Measurements from ENCODE around the gene SSR2.

SSR2 gene

GRCh38 chr1:156012051-156012817 lies 8.5 kb downstream of the SSR2 start:
- H3K36me3 ChIP-seq (replicated peaks in 1 of 2; ENCODE audit: control insufficient read depth in 2 of 2, insufficient read depth in 2 of 2, low read length in 2 of 2) = peaks cover 31 to 90% of the 10 kb centered on the region in 2 donors
- no peak overlapping the region for H3K4me3 ChIP-seq (ENCODE audit: low read length in 2 of 2)
- H2BK120ac ChIP-seq (ENCODE audit: low read depth, low read length) = no peak overlapping the region
- H3K79me1 ChIP-seq (ENCODE audit: low read depth, low read length) = no peaks in the 10 kb centered on the region
- H3K27ac ChIP-seq (replicated peaks; ENCODE audit: low read length) = no peak overlapping the region
- no peak overlapping the region for H2BK5ac ChIP-seq (ENCODE audit: low read length)
- H2AFZ ChIP-seq (ENCODE audit: low read length) = no peak overlapping the region
- H3K23ac ChIP-seq (ENCODE audit: low read depth, low read length, poor library complexity) = no peak overlapping the region
- H4K91ac ChIP-seq (ENCODE audit: low read depth, low read length, poor library complexity) = no peak overlapping the region
- no peak for DNase-seq (ENCODE audit: low spot score)
- no peak overlapping the region for H3K4me2 ChIP-seq (ENCODE audit: insufficient read depth, low read length, poor library complexity, severe bottlenecking)
- no peak overlapping the region for H3K14ac ChIP-seq (ENCODE audit: low read length)
- no peak overlapping the region for H3K4ac ChIP-seq (ENCODE audit: low read length)
- no CpG with 5 or more reads among the region's 4 CpGs for WGBS, 2 donors (ENCODE audit: extremely low coverage in 2 of 2, insufficient read length in 2 of 2, insufficient replicate concordance in 1 of 2)
- H2AK5ac ChIP-seq (ENCODE audit: low read depth, low read length) = no peak overlapping the region
- H3K9me3 ChIP-seq (replicated peaks in 1 of 2; ENCODE audit: control insufficient read depth in 2 of 2, insufficient read depth in 1 of 2, low read depth in 1 of 2, low read length in 2 of 2) = peaks cover 0 to 4% of the 10 kb centered on the region in 2 donors
- H2BK12ac ChIP-seq (ENCODE audit: low read length) = no peak overlapping the region
- no peak overlapping the region for H2BK15ac ChIP-seq (ENCODE audit: low read length)
- H3K18ac ChIP-seq (ENCODE audit: low read length) = no peak overlapping the region
- H3K27me3 ChIP-seq (ENCODE audit: control insufficient read depth in 3 of 3, insufficient read depth in 3 of 3, low read depth in 1 of 3, low read length in 3 of 3) = no peaks in the 10 kb centered on the region
- no peak overlapping the region for H3K9ac ChIP-seq (ENCODE audit: low read depth, low read length, poor library complexity)
- H3K4me1 ChIP-seq (ENCODE audit: control insufficient read depth in 2 of 2, insufficient read depth in 1 of 2, low read depth in 1 of 2, low read length in 2 of 2) = peaks cover 8 to 15% of the 10 kb centered on the region in 2 donors
- no peak overlapping the region for H4K8ac ChIP-seq (ENCODE audit: low read depth, low read length)

- H3K4me2 ChIP-seq (ENCODE audit: insufficient read depth, low read length, poor library complexity, severe bottlenecking) = peak overlapping the region; percentile 29
- no peak overlapping the region for H3K4me3 ChIP-seq (ENCODE audit: low read length in 2 of 2)
- peaks cover 21 to 72% of the 10 kb centered on the region in 2 donors for H3K36me3 ChIP-seq (replicated peaks in 1 of 2; ENCODE audit: control insufficient read depth in 2 of 2, insufficient read depth in 2 of 2, low read length in 2 of 2)
- no peak overlapping the region for H3K4ac ChIP-seq (ENCODE audit: low read length)
- no peaks in the 10 kb centered on the region for H3K9me3 ChIP-seq (replicated peaks in 1 of 2; ENCODE audit: control insufficient read depth in 2 of 2, insufficient read depth in 1 of 2, low read depth in 1 of 2, low read length in 2 of 2)
- no CpG with 5 or more reads among the region's 3 CpGs for WGBS, 2 donors (ENCODE audit: extremely low coverage in 2 of 2, insufficient read length in 2 of 2, insufficient replicate concordance in 1 of 2)
- H3K27me3 ChIP-seq (ENCODE audit: control insufficient read depth in 3 of 3, insufficient read depth in 3 of 3, low read depth in 1 of 3, low read length in 3 of 3) = no peaks in the 10 kb centered on the region
- H3K23ac ChIP-seq (ENCODE audit: low read depth, low read length, poor library complexity) = no peak overlapping the region
- H2BK120ac ChIP-seq (ENCODE audit: low read depth, low read length) = no peak overlapping the region
- no peak overlapping the region for H2BK15ac ChIP-seq (ENCODE audit: low read length)
- H2AFZ ChIP-seq (ENCODE audit: low read length) = no peak overlapping the region
- DNase-seq (ENCODE audit: low spot score) = peak; percentile 72
- H3K4me1 ChIP-seq (ENCODE audit: control insufficient read depth in 2 of 2, insufficient read depth in 1 of 2, low read depth in 1 of 2, low read length in 2 of 2) = peaks cover 8 to 21% of the 10 kb centered on the region in 2 donors
- H2BK12ac ChIP-seq (ENCODE audit: low read length) = no peak overlapping the region
- peak overlapping the region; percentile 81 for H3K27ac ChIP-seq (replicated peaks; ENCODE audit: low read length)
- H3K79me1 ChIP-seq (ENCODE audit: low read depth, low read length) = no peaks in the 10 kb centered on the region
- no peak overlapping the region for H3K14ac ChIP-seq (ENCODE audit: low read length)
- H2BK5ac ChIP-seq (ENCODE audit: low read length) = no peak overlapping the region
- H3K18ac ChIP-seq (ENCODE audit: low read length) = no peak overlapping the region
- H2AK5ac ChIP-seq (ENCODE audit: low read depth, low read length) = no peak overlapping the region
- H4K91ac ChIP-seq (ENCODE audit: low read depth, low read length, poor library complexity) = no peak overlapping the region
- H4K8ac ChIP-seq (ENCODE audit: low read depth, low read length) = no peak overlapping the region
- H3K9ac ChIP-seq (ENCODE audit: low read depth, low read length, poor library complexity) = no peak overlapping the region
Measured at GRCh38 chr1:156009404-156009803, 11.3 kb downstream of the SSR2 start.

GRCh38 chr1:156006666-156007376 lies 13.9 kb downstream of the SSR2 start:
- Histone ChIP-seq H3K14ac (ENCODE audit: low read length) (no peak overlapping the region), H2BK15ac (ENCODE audit: low read length) (no peak overlapping the region), H3K36me3 (replicated peaks in 1 of 2; ENCODE audit: control insufficient read depth in 2 of 2, insufficient read depth in 2 of 2, low read length in 2 of 2) (peaks cover 16 to 46% of the 10 kb centered on the region in 2 donors), H3K9me3 (replicated peaks in 1 of 2; ENCODE audit: control insufficient read depth in 2 of 2, insufficient read depth in 1 of 2, low read depth in 1 of 2, low read length in 2 of 2) (no peaks in the 10 kb centered on the region), H3K4me1 (ENCODE audit: control insufficient read depth in 2 of 2, insufficient read depth in 1 of 2, low read depth in 1 of 2, low read length in 2 of 2) (peaks cover 8 to 24% of the 10 kb centered on the region in 2 donors), H3K18ac (ENCODE audit: low read length) (peak overlapping the region; percentile 86), H2BK120ac (ENCODE audit: low read depth, low read length) (no peak overlapping the region), H2AFZ (ENCODE audit: low read length) (no peak overlapping the region), H3K4me2 (ENCODE audit: insufficient read depth, low read length, poor library complexity, severe bottlenecking) (no peak overlapping the region), H2AK5ac (ENCODE audit: low read depth, low read length) (peak overlapping the region; percentile 85), H2BK12ac (ENCODE audit: low read length) (no peak overlapping the region), H3K79me1 (ENCODE audit: low read depth, low read length) (no peaks in the 10 kb centered on the region), H4K91ac (ENCODE audit: low read depth, low read length, poor library complexity) (no peak overlapping the region), H2BK5ac (ENCODE audit: low read length) (no peak overlapping the region), H3K4me3 (ENCODE audit: low read length in 2 of 2) (no peak overlapping the region), H3K27ac (replicated peaks; ENCODE audit: low read length) (peak overlapping the region; percentile 44), H3K27me3 (ENCODE audit: control insufficient read depth in 3 of 3, insufficient read depth in 3 of 3, low read depth in 1 of 3, low read length in 3 of 3) (no peaks in the 10 kb centered on the region), H3K9ac (ENCODE audit: low read depth, low read length, poor library complexity) (peak overlapping the region; percentile 14), H3K23ac (ENCODE audit: low read depth, low read length, poor library complexity) (no peak overlapping the region), H4K8ac (ENCODE audit: low read depth, low read length) (no peak overlapping the region), H3K4ac (ENCODE audit: low read length) (no peak overlapping the region)
- WGBS, 2 donors (ENCODE audit: extremely low coverage in 2 of 2, insufficient read length in 2 of 2, insufficient replicate concordance in 1 of 2) = no CpG with 5 or more reads among the region's 7 CpGs
- no peak for DNase-seq (ENCODE audit: low spot score)

- WGBS, 2 donors (ENCODE audit: extremely low coverage in 2 of 2, insufficient read length in 2 of 2, insufficient replicate concordance in 1 of 2) = no CpG with 5 or more reads among the region's 4 CpGs
Measured at GRCh38 chr1:156004843-156005584, 15.7 kb downstream of the SSR2 start.

More at GRCh38 chr1:156004843-156005584, 15.7 kb downstream of the SSR2 start:
- Histone ChIP-seq H3K36me3 (replicated peaks in 1 of 2; ENCODE audit: control insufficient read depth in 2 of 2, insufficient read depth in 2 of 2, low read length in 2 of 2) (peaks cover 3 to 28% of the 10 kb centered on the region in 2 donors), H3K4me3 (ENCODE audit: low read length in 2 of 2) (no peak overlapping the region), H3K79me1 (ENCODE audit: low read depth, low read length) (no peaks in the 10 kb centered on the region), H2AFZ (ENCODE audit: low read length) (no peak overlapping the region), H3K14ac (ENCODE audit: low read length) (no peak overlapping the region), H3K23ac (ENCODE audit: low read depth, low read length, poor library complexity) (no peak overlapping the region), H3K27ac (replicated peaks; ENCODE audit: low read length) (no peak overlapping the region), H2BK15ac (ENCODE audit: low read length) (no peak overlapping the region), H3K4me1 (ENCODE audit: control insufficient read depth in 2 of 2, insufficient read depth in 1 of 2, low read depth in 1 of 2, low read length in 2 of 2) (peaks cover 8 to 26% of the 10 kb centered on the region in 2 donors), H3K9me3 (replicated peaks in 1 of 2; ENCODE audit: control insufficient read depth in 2 of 2, insufficient read depth in 1 of 2, low read depth in 1 of 2, low read length in 2 of 2) (no peaks in the 10 kb centered on the region), H2BK12ac (ENCODE audit: low read length) (no peak overlapping the region), H3K27me3 (ENCODE audit: control insufficient read depth in 3 of 3, insufficient read depth in 3 of 3, low read depth in 1 of 3, low read length in 3 of 3) (no peaks in the 10 kb centered on the region), H3K9ac (ENCODE audit: low read depth, low read length, poor library complexity) (no peak overlapping the region), H3K4ac (ENCODE audit: low read length) (no peak overlapping the region), H4K8ac (ENCODE audit: low read depth, low read length) (no peak overlapping the region), H3K4me2 (ENCODE audit: insufficient read depth, low read length, poor library complexity, severe bottlenecking) (no peak overlapping the region), H2BK5ac (ENCODE audit: low read length) (no peak overlapping the region), H2BK120ac (ENCODE audit: low read depth, low read length) (no peak overlapping the region), H4K91ac (ENCODE audit: low read depth, low read length, poor library complexity) (no peak overlapping the region), H2AK5ac (ENCODE audit: low read depth, low read length) (no peak overlapping the region), H3K18ac (ENCODE audit: low read length) (peak overlapping the region; percentile 22)
- DNase-seq (ENCODE audit: low spot score) = no peak

Measured in neuronal stem cell (in vitro differentiated cells).